ENCODE results near the gene PLAGL2. TPM values are rescaled to one million over a fixed set of nuclear protein-coding genes. Genes with fewer than 3 reads are reported as not detected.

PLAGL2 gene
- total RNA-seq, 4 donors from 2014 or later = 4.2 to 7.2 (median 6.3) TPM

- DNase-seq (ENCODE audit: low spot score in 2 of 2) = no peak
- no peaks in the 10 kb centered on the region for H3K4me1 ChIP-seq
- H3K27me3 ChIP-seq = no peaks in the 10 kb centered on the region
- no peaks in the 10 kb centered on the region for H3K9me3 ChIP-seq
- H3K4me3 ChIP-seq = no peak overlapping the region
- TF ChIP-seq CTCF (IDR thresholded peaks at IDR 0.05) (no peak), EP300 (IDR thresholded peaks at IDR 0.05) (no peak), POLR2A (IDR thresholded peaks at IDR 0.05) (no peak)
- WGBS, 2 donors = 97 to 100% methylated on average over 15 of the region's 15 CpGs
- peaks cover 9 to 98% (median 41%) of the 10 kb centered on the region in 3 donors for H3K36me3 ChIP-seq
- no peak overlapping the region for H3K27ac ChIP-seq
Measured at GRCh38 chr20:32142991-32143390, 64.6 kb downstream of the PLAGL2 start.

Other genes with a start within 250 kb of the PLAGL2 start
- not detected for gene XKR7, start 239.6 kb downstream of the PLAGL2 start, total RNA-seq
- gene CCM2L, start 197.3 kb downstream of the PLAGL2 start, total RNA-seq = 10 to 100 TPM in 3 of 4 donors, 1 to 10 TPM in 1; 5.4 to 14.2 (median 13.6) TPM
- gene HCK, start 155.5 kb downstream of the PLAGL2 start, total RNA-seq = 10 to 100 TPM; 10.5 to 47.4 (median 13.7) TPM
- 10 to 100 TPM; 23.1 to 40.5 (median 28.8) TPM for gene TM9SF4, start 98.0 kb downstream of the PLAGL2 start, total RNA-seq
- gene POFUT1, start 137 bp upstream of the PLAGL2 start, total RNA-seq = 10 to 100 TPM; 26.0 to 49.4 (median 32.4) TPM
- 10 to 100 TPM; 27.3 to 32.9 (median 31.7) TPM for gene KIF3B, start 69.9 kb upstream of the PLAGL2 start, total RNA-seq
- gene ASXL1, start 150.6 kb upstream of the PLAGL2 start, total RNA-seq = 100 to 1,000 TPM; 108 to 194 (median 138) TPM

Measured in tibial nerve (tissue), 4 donors.